Prostate gland (tissue), 2 donors: ENCODE data around the gene RNASET2. TPM values are rescaled to one million over a fixed set of nuclear protein-coding genes. Genes with fewer than 3 reads are reported as not detected.

Experiments
- DNase-seq: peaks from one replicate; pipeline ENCODE4 v3.0.0-alpha.2; 2019; ENCODE audit warnings: low spot score
- H3K27ac ChIP-seq, 2 donors: fragments of 200-600 bp; sonication (generic); 2 replicates each; pipeline ENCODE4 v1.5.1; 2017 to 2019
- H3K27me3 ChIP-seq: fragments of 200-600 bp; sonication (generic); replicated peaks from 2 replicates; pipeline ENCODE4 v1.5.1; 2019; ENCODE audit not compliant: insufficient read depth
- H3K36me3 ChIP-seq, 2 donors: fragments of 200-600 bp; sonication (generic); 1 replicate in 1 of 2; 2 replicates in 1 of 2; pipeline versions ENCODE4 v1.5.1 to v1.8.1; 2017 to 2019
- H3K4me1 ChIP-seq: fragments of 200-600 bp; sonication (generic); replicated peaks from 2 replicates; pipeline ENCODE4 v1.5.1; 2019
- H3K4me3 ChIP-seq, 2 donors: fragments of 200-600 bp; sonication (generic); 2 replicates each; pipeline ENCODE4 v1.5.1; 2017 to 2019
- H3K9me3 ChIP-seq: fragments of 200-600 bp; sonication (generic); 2 replicates; pipeline ENCODE4 v1.5.1; 2017
- CTCF ChIP-seq, 4 experiments: fragments of 200-600 bp in 2 of 4; fragments of 450-650 bp in 2 of 4; sonication (generic) in 2 of 4; IDR thresholded peaks; 1 replicate in 3 of 4; 2 replicates in 1 of 4; pipeline ENCODE4 v1.5.1; 2016 to 2019; ENCODE audit warnings: antibody characterized with exemption in 4 of 4, mild to moderate bottlenecking in 2 of 4, moderate library complexity in 2 of 4
- POLR2A ChIP-seq: fragments of 450-650 bp; IDR thresholded peaks from one replicate; pipeline ENCODE4 v1.6.1; 2016; ENCODE audit warnings: antibody characterized with exemption, mild to moderate bottlenecking
- POLR2AphosphoS5 ChIP-seq: sonication (generic); formaldehyde crosslinking; IDR thresholded peaks from one replicate; pipeline ENCODE4 v1.6.1; 2017; ENCODE audit warnings: antibody characterized with exemption
- WGBS: methylation state at CpG from one replicate; pipeline ENCODE4 v1.1.5; 2018; 5-methylcytosine and 5-hydroxymethylcytosine counted together
- intact Hi-C: fragments of 100-400 bp; cut with DNase I; formaldehyde crosslinking; loops from one replicate; pipeline ENCODE4 v1.14.2; 2022
- total RNA-seq, 2 donors: library from RNA; depleted of rRNA; stranded (reverse); fragments of >200 nt; gene quantifications; one replicate each; pipeline ENCODE4 v1.1.0, GENCODE V29; 2016

Gene RNASET2
- total RNA-seq, 2 donors from 2014 or later, result 81.3 to 180 TPM

GRCh38 chr6:166947251-166947650, 9.1 kb downstream of the RNASET2 start:
- Histone ChIP-seq H3K27me3 (no peaks in the 10 kb centered on the region), H3K27ac (no peak overlapping the region), H3K4me1 (peaks cover 4% of the 10 kb centered on the region), H3K4me3 (no peak overlapping the region), H3K9me3 (no peaks in the 10 kb centered on the region), H3K36me3 (peaks cover 0 to 5% of the 10 kb centered on the region in 2 donors)
- intact Hi-C loops, result no loop called here
- TF ChIP-seq POLR2A (no peak), CTCF (IDR thresholded peaks at IDR 0.05) (no peak), POLR2AphosphoS5 (no peak)
- DNase-seq, result no peak
- WGBS, result 88% methylated on average over 5 of the region's 5 CpGs

GRCh38 chr6:166946125-166946524, 10.2 kb downstream of the RNASET2 start:
- Histone ChIP-seq H3K4me1 (peaks cover 4% of the 10 kb centered on the region), H3K9me3 (no peaks in the 10 kb centered on the region), H3K36me3 (peaks cover 0 to 5% of the 10 kb centered on the region in 2 donors), H3K4me3 (no peak overlapping the region), H3K27ac (no peak overlapping the region), H3K27me3 (no peaks in the 10 kb centered on the region)
- TF ChIP-seq CTCF (IDR thresholded peaks at IDR 0.05), result no peak
- TF ChIP-seq POLR2A, result no peak
- TF ChIP-seq POLR2AphosphoS5, result no peak
- 90% methylated on average over 16 of the region's 16 CpGs for WGBS
- intact Hi-C loops, result no loop called here
- DNase-seq, result no peak

- TF ChIP-seq CTCF (IDR thresholded peaks at IDR 0.05) (no peak), POLR2A (no peak), POLR2AphosphoS5 (no peak)
- peaks cover 2% of the 10 kb centered on the region for H3K4me1 ChIP-seq
- no peak for DNase-seq
- peaks cover 0 to 5% of the 10 kb centered on the region in 2 donors for H3K36me3 ChIP-seq
- no peak overlapping the region for H3K4me3 ChIP-seq
- no peaks in the 10 kb centered on the region for H3K27me3 ChIP-seq
- 89% methylated on average over 16 of the region's 16 CpGs for WGBS
- H3K9me3 ChIP-seq, result no peaks in the 10 kb centered on the region
- H3K27ac ChIP-seq, result no peak overlapping the region
- intact Hi-C loops, result no loop called here
These were observed 11.6 kb downstream of the RNASET2 start for GRCh38 chr6:166944666-166945256.

GRCh38 chr6:166942393-166943168, 13.8 kb downstream of the RNASET2 start:
- intact Hi-C loops, result no loop called here
- H3K4me3 ChIP-seq, result no peak overlapping the region
- 77% methylated on average over 14 of the region's 14 CpGs for WGBS
- no peak overlapping the region for H3K27ac ChIP-seq
- H3K4me1 ChIP-seq, result no peaks in the 10 kb centered on the region
- no peak for TF ChIP-seq POLR2AphosphoS5
- TF ChIP-seq POLR2A, result no peak
- no peak for TF ChIP-seq CTCF (IDR thresholded peaks at IDR 0.05)
- H3K27me3 ChIP-seq, result no peaks in the 10 kb centered on the region
- H3K9me3 ChIP-seq, result no peaks in the 10 kb centered on the region
- DNase-seq, result no peak
- peaks cover 0 to 5% of the 10 kb centered on the region in 2 donors for H3K36me3 ChIP-seq

- H3K4me3 ChIP-seq, result no peak overlapping the region
- WGBS, result 82% methylated on average over 7 of the region's 7 CpGs
- no peak overlapping the region for H3K27ac ChIP-seq
- H3K27me3 ChIP-seq, result no peaks in the 10 kb centered on the region
- no peaks in the 10 kb centered on the region for H3K4me1 ChIP-seq
- no peak for DNase-seq
- H3K36me3 ChIP-seq, result no peaks in the 10 kb centered on the region
- TF ChIP-seq POLR2AphosphoS5, result no peak
- no peak for TF ChIP-seq POLR2A
- no peak for TF ChIP-seq CTCF (IDR thresholded peaks at IDR 0.05)
- H3K9me3 ChIP-seq, result no peaks in the 10 kb centered on the region
- intact Hi-C loops, result no loop called here
These were observed 15.7 kb downstream of the RNASET2 start for GRCh38 chr6:166940643-166941068.
